Liver (tissue), 3 donors: ENCODE results near the gene CACNA1C.

ENCODE experiments used
- GABPA ChIP-seq, 2 donors: IDR thresholded peaks in 1 of 2; conservative IDR thresholded peaks in 1 of 2; 2 replicates each; pipeline ENCODE4 v1.6.1; 2016; ENCODE audit warnings: antibody characterized with exemption in 2 of 2, mild to moderate bottlenecking in 1 of 2, moderate library complexity in 1 of 2
- RAD21 ChIP-seq, 2 donors: IDR thresholded peaks; 2 replicates each; pipeline ENCODE4 v1.6.1; 2016; ENCODE audit warnings: antibody characterized with exemption in 2 of 2, mild to moderate bottlenecking in 2 of 2
- YY1 ChIP-seq: IDR thresholded peaks from 2 replicates; pipeline ENCODE4 v1.6.1; 2016; ENCODE audit warnings: antibody characterized with exemption, mild to moderate bottlenecking
- TF ChIP-seq, protein P1 (sequence below): fragments of 150-350 bp; IDR thresholded peaks from 2 replicates; pipeline ENCODE4 v1.5.1; 2017; ENCODE audit warnings: improper control_type of control experiment, low read depth, low read length; ENCODE audit not compliant: missing input control
- donor health status: healthy.
- donor health status: healthy.

- TF ChIP-seq YY1: no peak
- TF ChIP-seq GABPA (IDR thresholded peaks at IDR 0.05 in 1 of 2, conservative IDR thresholded peaks at IDR 0.05 in 1 of 2): no peak
- TF ChIP-seq, protein P1, sequence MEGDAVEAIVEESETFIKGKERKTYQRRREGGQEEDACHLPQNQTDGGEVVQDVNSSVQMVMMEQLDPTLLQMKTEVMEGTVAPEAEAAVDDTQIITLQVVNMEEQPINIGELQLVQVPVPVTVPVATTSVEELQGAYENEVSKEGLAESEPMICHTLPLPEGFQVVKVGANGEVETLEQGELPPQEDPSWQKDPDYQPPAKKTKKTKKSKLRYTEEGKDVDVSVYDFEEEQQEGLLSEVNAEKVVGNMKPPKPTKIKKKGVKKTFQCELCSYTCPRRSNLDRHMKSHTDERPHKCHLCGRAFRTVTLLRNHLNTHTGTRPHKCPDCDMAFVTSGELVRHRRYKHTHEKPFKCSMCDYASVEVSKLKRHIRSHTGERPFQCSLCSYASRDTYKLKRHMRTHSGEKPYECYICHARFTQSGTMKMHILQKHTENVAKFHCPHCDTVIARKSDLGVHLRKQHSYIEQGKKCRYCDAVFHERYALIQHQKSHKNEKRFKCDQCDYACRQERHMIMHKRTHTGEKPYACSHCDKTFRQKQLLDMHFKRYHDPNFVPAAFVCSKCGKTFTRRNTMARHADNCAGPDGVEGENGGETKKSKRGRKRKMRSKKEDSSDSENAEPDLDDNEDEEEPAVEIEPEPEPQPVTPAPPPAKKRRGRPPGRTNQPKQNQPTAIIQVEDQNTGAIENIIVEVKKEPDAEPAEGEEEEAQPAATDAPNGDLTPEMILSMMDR: no peak
- no peak for TF ChIP-seq RAD21 (IDR thresholded peaks at IDR 0.05)
These were observed 625.6 kb downstream of the CACNA1C start for GRCh38 chr12:2678426-2678825.
